CD4-positive, alpha-beta T cell treated with Interleukin-17A for 4 hours (primary cell): Measurements from ENCODE around the gene GOLGA6L1.
"Not testable (repeated sequence)": the region's sequence is repeated elsewhere in the genome, so short reads cannot be mapped to it uniquely, and the experiment has no call there.

Source experiments
- DNase-seq: peaks from one replicate; pipeline ENCODE4 v3.0.0-alpha.2; 2020; ENCODE audit warnings: mixed read lengths

GOLGA6L1 gene

GRCh38 chr15:23136722-23137121, at the start of gene GOLGA6L1:
TSS of gene GOLGA6L1 (minus strand) at chr15:23136822. CDS start at chr15:23136731, 91 bp downstream.
- not testable (repeated sequence) for DNase-seq

GRCh38 chr15:23181201-23181600, 44.6 kb upstream of the GOLGA6L1 start:
- DNase-seq = not testable (repeated sequence)

- DNase-seq = not testable (repeated sequence)
Measured at GRCh38 chr15:23180547-23180927, 43.9 kb upstream of the GOLGA6L1 start.

- not testable (repeated sequence) for DNase-seq
Measured at GRCh38 chr15:23179768-23180546, 43.3 kb upstream of the GOLGA6L1 start.

- DNase-seq = not testable (repeated sequence)
Measured at GRCh38 chr15:23176683-23177082, 40.1 kb upstream of the GOLGA6L1 start.

GRCh38 chr15:23175606-23176005, 39.0 kb upstream of the GOLGA6L1 start:
- DNase-seq = not testable (repeated sequence)

GRCh38 chr15:23174609-23175140, 38.1 kb upstream of the GOLGA6L1 start:
- DNase-seq = not testable (repeated sequence)

- DNase-seq = not testable (repeated sequence)
Measured at GRCh38 chr15:23132787-23133186, 3.8 kb downstream of the GOLGA6L1 start.

GRCh38 chr15:23118208-23118607, 18.4 kb downstream of the GOLGA6L1 start:
- no peak for DNase-seq

- no peak for DNase-seq
Measured at GRCh38 chr15:23095796-23096195, 40.8 kb downstream of the GOLGA6L1 start.

- no peak for DNase-seq
Measured at GRCh38 chr15:23083115-23083514, 53.5 kb downstream of the GOLGA6L1 start.

GRCh38 chr15:23081996-23082737, 54.5 kb downstream of the GOLGA6L1 start:
- not testable (repeated sequence) for DNase-seq

GRCh38 chr15:23081271-23081670, 55.4 kb downstream of the GOLGA6L1 start:
- DNase-seq = no peak

GRCh38 chr15:23079766-23080165, 56.9 kb downstream of the GOLGA6L1 start:
- DNase-seq = no peak
